GM21367 (cell line): ENCODE results near the gene TLE2.

Experiments used
- ATAC-seq: cut with Tn5 transposase; IDR thresholded peaks from one replicate; pipeline ENCODE4 v1.9.1; 2021; ENCODE audit not compliant: unreplicated experiment

TLE2 gene

GRCh38 chr19:3029065-3029923 lies at the start of gene TLE2:
Gene TLE2, minus strand, starts transcription at chr19:3029280. Its CDS starts 376 bp downstream, at chr19:3028904.
- no peak for ATAC-seq

GRCh38 chr19:3075605-3076431 lies 46.7 kb upstream of the TLE2 start:
- ATAC-seq = no peak

- no peak for ATAC-seq
These were observed 45.0 kb upstream of the TLE2 start for GRCh38 chr19:3073931-3074595.

- ATAC-seq = no peak
These were observed 44.1 kb upstream of the TLE2 start for GRCh38 chr19:3073159-3073563.

- ATAC-seq = no peak
These were observed 42.7 kb upstream of the TLE2 start for GRCh38 chr19:3071768-3072167.

- ATAC-seq = no peak
These were observed 39.0 kb upstream of the TLE2 start for GRCh38 chr19:3068071-3068470.

- no peak for ATAC-seq
These were observed 38.5 kb upstream of the TLE2 start for GRCh38 chr19:3067563-3067962.

GRCh38 chr19:3066482-3067049 lies 37.5 kb upstream of the TLE2 start:
- no peak for ATAC-seq

- no peak for ATAC-seq
These were observed 36.7 kb upstream of the TLE2 start for GRCh38 chr19:3065675-3066357.

GRCh38 chr19:3064011-3064330 lies 34.9 kb upstream of the TLE2 start:
- ATAC-seq = no peak

GRCh38 chr19:3062165-3063105 lies 33.4 kb upstream of the TLE2 start, which contains the start of gene TLE5:
Gene TLE5, minus strand, starts transcription at chr19:3062495. Its CDS starts 295 bp downstream, at chr19:3062200.
- ATAC-seq = no peak

- ATAC-seq = no peak
These were observed 32.4 kb upstream of the TLE2 start for GRCh38 chr19:3061182-3062161.

- no peak for ATAC-seq
These were observed 31.7 kb upstream of the TLE2 start for GRCh38 chr19:3060857-3061181.

- no peak for ATAC-seq
These were observed 30.6 kb upstream of the TLE2 start for GRCh38 chr19:3059653-3060052.

- ATAC-seq = no peak
These were observed 29.8 kb upstream of the TLE2 start for GRCh38 chr19:3058821-3059314.

- no peak for ATAC-seq
These were observed 29.1 kb upstream of the TLE2 start for GRCh38 chr19:3058009-3058820.

GRCh38 chr19:3057275-3057714 lies 28.2 kb upstream of the TLE2 start:
- ATAC-seq = no peak
